PFSK-1 (cell line): ENCODE data around the gene FEZ2.

ENCODE experiments used
- FOXP2 ChIP-seq: optimal IDR thresholded peaks from 2 replicates; pipeline ENCODE3; 2011; ENCODE audit warnings: borderline replicate concordance, control low read depth, inconsistent platforms; ENCODE audit not compliant: insufficient read depth; ENCODE audit errors: extremely low read length, extremely low read depth
- POLR2AphosphoS5 ChIP-seq: IDR thresholded peaks from 2 replicates; pipeline ENCODE4 v1.6.1; 2012; ENCODE audit warnings: low read depth, mild to moderate bottlenecking, control low read depth, low read length, moderate library complexity
- REST ChIP-seq, 2 experiments: IDR thresholded peaks; 2 replicates each; pipeline versions ENCODE4 v1.6.1 to v1.8.0; 2011 to 2012; ENCODE audit warnings: low read depth in 2 of 2, low read length in 2 of 2, control low read depth in 1 of 2, inconsistent platforms in 1 of 2, mild to moderate bottlenecking in 1 of 2, moderate library complexity in 1 of 2; ENCODE audit not compliant: insufficient read depth in 1 of 2
- SIN3A ChIP-seq: IDR thresholded peaks from 2 replicates; pipeline ENCODE4 v1.6.1; 2012; ENCODE audit warnings: mild to moderate bottlenecking, low read length, moderate library complexity, borderline replicate concordance; ENCODE audit not compliant: insufficient read depth
- TAF1 ChIP-seq: IDR thresholded peaks from 2 replicates; pipeline ENCODE4 v1.6.1; 2012; ENCODE audit warnings: low read length, control low read depth, borderline replicate concordance; ENCODE audit not compliant: insufficient read depth

FEZ2 gene

GRCh38 chr2:36568516-36569246 lies 29.3 kb downstream of the FEZ2 start:
- TF ChIP-seq FOXP2, result no peak

- TF ChIP-seq FOXP2 (no peak), REST (IDR thresholded peaks at IDR 0.05; ENCODE audit: insufficient read depth in 1 of 2, low read depth in 2 of 2, low read length in 2 of 2) (no peak), POLR2AphosphoS5 (no peak), TAF1 (no peak), SIN3A (no peak)
These were observed 30.1 kb downstream of the FEZ2 start for GRCh38 chr2:36567711-36568408.

GRCh38 chr2:36566887-36567286 lies 31.1 kb downstream of the FEZ2 start:
- TF ChIP-seq FOXP2 (no peak), POLR2AphosphoS5 (no peak)

- TF ChIP-seq POLR2AphosphoS5, result no peak
- no peak for TF ChIP-seq SIN3A
- TF ChIP-seq FOXP2, result no peak
- TF ChIP-seq REST (IDR thresholded peaks at IDR 0.05; ENCODE audit: insufficient read depth in 1 of 2, low read depth in 2 of 2, low read length in 2 of 2), result no peak
- TF ChIP-seq TAF1, result no peak
These were observed 32.3 kb downstream of the FEZ2 start for GRCh38 chr2:36565712-36566111.

GRCh38 chr2:36564377-36564930 lies 33.5 kb downstream of the FEZ2 start:
- no peak for TF ChIP-seq POLR2AphosphoS5
- no peak for TF ChIP-seq SIN3A
- no peak for TF ChIP-seq TAF1
- TF ChIP-seq FOXP2, result no peak
- TF ChIP-seq REST (IDR thresholded peaks at IDR 0.05; ENCODE audit: insufficient read depth in 1 of 2, low read depth in 2 of 2, low read length in 2 of 2), result no peak

GRCh38 chr2:36562973-36563532 lies 34.9 kb downstream of the FEZ2 start:
- TF ChIP-seq REST (IDR thresholded peaks at IDR 0.05; ENCODE audit: insufficient read depth in 1 of 2, low read depth in 2 of 2, low read length in 2 of 2) (no peak), TAF1 (no peak), SIN3A (no peak), FOXP2 (no peak), POLR2AphosphoS5 (no peak)
